GM21423 (cell line): ENCODE results near the gene COMMD3.
"Not testable (repeated sequence)": the region's sequence is repeated elsewhere in the genome, so short reads cannot be mapped to it uniquely, and the experiment has no call there.

Experiments used
- ATAC-seq: cut with Tn5 transposase; IDR thresholded peaks from one replicate; pipeline ENCODE4 v1.9.1; 2021; ENCODE audit warnings: mild to moderate bottlenecking, moderate library complexity; ENCODE audit not compliant: unreplicated experiment

COMMD3 gene

GRCh38 chr10:22338185-22338900 is 22.2 kb downstream of the COMMD3 start:
- no peak for ATAC-seq

DNA sequence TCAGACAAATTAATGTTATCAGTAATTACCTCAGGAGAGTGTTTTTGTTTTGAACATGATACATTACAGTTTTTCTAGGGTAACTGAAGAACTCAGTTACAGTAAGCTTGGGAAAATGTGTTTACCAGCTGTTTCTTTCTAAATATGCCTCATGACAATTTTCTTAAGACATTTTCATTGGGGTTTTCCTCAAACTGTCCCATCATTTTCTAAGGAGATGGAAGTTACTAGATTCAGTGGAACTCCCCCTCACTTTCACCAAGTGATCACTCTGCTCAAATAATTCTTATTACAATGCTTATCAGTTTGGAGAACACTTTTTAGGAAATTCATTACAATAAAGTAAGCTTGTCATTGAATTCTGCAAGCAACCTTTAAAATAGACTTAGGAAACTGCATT is 22.7 kb downstream of the COMMD3 start:
- ATAC-seq, result no peak

- ATAC-seq, result no peak
These were observed 23.7 kb downstream of the COMMD3 start for GRCh38 chr10:22339761-22340328.

- ATAC-seq, result peak; percentile 42
These were observed 24.4 kb downstream of the COMMD3 start for GRCh38 chr10:22340329-22341189.

- peak; percentile 11 for ATAC-seq
These were observed 25.2 kb downstream of the COMMD3 start for GRCh38 chr10:22341190-22341925.

DNA sequence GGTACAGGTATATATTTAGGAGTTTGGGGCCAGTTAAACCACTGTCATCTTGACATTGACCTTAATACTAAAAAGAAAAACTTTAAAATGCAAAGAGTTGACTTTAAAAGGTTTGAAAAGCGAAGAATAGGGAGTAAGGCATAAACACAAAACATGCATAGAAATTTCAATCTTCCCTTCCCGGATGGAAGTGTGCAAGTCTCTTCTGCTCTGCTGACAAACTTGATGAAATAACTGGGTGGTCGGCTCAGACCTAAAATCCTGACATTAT is 25.7 kb downstream of the COMMD3 start:
- ATAC-seq, result no peak

GRCh38 chr10:22342421-22342820 is 26.2 kb downstream of the COMMD3 start:
- no peak for ATAC-seq

DNA sequence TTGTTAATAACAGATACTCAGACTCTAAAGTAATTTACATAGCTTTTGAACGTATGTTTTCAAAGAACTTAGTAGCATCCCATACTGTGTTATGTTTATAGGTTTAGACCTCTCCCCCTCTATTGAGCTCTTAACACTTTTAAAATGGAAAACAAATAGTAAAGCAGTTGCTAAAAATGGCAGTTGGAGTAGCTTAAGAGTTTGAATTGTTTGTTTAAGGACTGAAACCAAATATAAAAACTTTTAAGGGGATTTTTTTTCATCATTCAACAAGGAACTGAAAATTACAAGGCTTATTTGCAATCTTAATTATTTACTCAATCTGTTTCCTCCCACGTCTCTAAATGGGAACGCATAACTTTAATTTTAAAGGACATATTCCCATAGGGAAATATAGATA is 27.5 kb downstream of the COMMD3 start:
- ATAC-seq, result no peak

- ATAC-seq, result no peak
These were observed 28.1 kb downstream of the COMMD3 start for GRCh38 chr10:22344249-22344648.

GRCh38 chr10:22344781-22345300 is 28.7 kb downstream of the COMMD3 start:
- ATAC-seq, result no peak

GRCh38 chr10:22345301-22346095 is 29.3 kb downstream of the COMMD3 start, which contains the start of gene SPAG6:
Gene SPAG6, plus strand, starts transcription at chr10:22345496. Its CDS starts 116 bp downstream, at chr10:22345612.
- no peak for ATAC-seq

DNA sequence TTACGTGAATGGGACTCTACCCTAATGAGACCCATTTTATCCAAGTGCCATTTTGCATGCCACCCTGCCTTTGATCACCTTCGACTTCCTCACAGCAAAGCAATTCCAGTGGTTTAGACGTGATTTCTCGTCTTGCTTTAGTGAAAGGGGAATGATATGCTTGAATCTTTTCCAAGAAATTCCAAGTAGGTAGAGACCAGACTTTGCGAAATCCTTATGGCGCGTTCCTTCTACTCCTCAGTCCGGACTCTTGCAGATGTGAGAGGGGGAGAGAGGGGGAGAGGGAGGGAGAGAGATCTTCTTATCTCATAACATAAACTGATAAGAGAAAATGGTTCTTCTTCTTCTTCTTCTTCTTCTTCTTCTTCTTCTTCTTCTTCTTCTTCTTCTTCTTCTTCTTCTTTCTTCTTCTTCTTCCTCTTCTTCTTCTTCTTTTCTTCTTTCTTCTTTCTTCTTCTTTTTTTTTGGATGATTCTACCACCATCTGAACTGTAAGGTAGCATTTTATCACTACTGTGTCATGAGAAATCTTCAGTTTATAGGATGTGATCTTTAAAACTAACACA is 30.0 kb downstream of the COMMD3 start:
- ATAC-seq, result no peak

- no peak for ATAC-seq
These were observed 33.6 kb downstream of the COMMD3 start for GRCh38 chr10:22349755-22350154.

DNA sequence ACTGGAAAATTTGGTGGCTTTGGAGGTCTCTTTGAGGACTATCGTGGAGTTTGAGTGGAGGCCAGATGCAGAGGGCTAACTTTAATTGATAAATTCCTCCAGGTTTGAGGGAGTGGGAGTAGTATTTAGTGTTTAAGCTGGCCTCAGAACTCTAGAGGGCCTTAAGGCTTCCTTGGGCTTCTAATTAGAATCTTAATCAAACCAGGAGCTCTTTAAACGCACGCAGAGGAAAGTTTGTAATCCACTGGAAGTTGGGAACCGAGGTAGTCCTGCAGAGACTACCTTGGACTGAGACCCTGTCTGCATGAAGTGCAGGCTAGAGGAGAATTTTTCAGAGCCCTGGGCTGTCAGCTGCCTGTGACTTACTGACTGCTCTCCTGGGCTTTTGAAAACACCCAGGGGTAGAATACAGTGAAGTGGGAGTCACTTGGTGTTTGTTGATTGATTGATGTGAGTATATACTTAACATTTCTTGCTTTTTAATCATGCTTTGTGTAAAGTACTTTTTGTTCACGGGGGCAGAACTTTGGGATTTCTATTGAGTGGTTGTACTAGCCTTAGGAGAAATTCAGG is 35.0 kb downstream of the COMMD3 start:
- no peak for ATAC-seq

DNA sequence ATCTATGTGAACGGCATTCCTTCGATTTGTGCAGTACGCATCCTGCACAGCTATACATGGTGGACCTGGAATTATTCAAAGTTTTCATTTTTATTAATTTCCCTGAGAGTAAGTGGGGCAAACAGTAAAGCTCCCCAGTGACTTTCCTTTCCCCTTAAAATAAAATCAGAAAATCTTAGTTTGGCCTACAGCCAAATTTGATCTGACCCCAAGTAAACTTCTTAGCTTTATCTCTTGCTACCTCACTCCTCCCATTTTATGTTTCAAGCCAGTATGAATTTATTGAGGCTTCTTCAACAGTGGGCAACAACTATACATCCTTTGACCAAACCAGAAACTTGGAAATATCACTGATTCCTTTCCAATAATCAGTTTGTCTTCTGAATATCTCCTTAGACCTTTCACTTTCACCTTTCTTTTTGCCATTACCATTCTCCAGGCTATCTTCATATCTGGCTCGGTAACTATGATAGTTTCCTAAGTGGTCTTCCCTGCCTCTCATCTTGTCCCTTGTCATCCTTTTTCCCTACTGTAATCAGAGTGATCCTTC is 40.2 kb downstream of the COMMD3 start:
- ATAC-seq, result no peak

DNA sequence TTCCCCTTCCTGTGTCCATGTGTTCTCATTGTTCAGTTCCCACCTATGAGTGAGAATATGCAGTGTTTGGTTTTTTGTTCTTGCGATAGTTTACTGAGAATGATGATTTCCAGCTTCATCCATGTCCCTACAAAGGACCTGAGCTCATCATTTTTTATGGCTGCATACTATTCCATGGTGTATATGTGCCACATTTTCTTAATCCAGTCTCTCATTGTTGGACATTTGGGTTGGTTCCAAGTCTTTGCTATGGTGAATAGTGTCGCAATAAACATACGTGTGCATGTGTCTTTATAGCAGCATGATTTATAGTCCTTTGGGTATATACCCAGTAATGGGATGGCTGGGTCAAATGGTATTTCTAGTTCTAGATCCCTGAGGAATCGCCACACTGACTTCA is 41.6 kb downstream of the COMMD3 start:
- not testable (repeated sequence) for ATAC-seq

GRCh38 chr10:22363305-22363704 is 47.1 kb downstream of the COMMD3 start:
- ATAC-seq, result no peak

- ATAC-seq, result no peak
These were observed 48.4 kb downstream of the COMMD3 start for GRCh38 chr10:22364407-22365140.

DNA sequence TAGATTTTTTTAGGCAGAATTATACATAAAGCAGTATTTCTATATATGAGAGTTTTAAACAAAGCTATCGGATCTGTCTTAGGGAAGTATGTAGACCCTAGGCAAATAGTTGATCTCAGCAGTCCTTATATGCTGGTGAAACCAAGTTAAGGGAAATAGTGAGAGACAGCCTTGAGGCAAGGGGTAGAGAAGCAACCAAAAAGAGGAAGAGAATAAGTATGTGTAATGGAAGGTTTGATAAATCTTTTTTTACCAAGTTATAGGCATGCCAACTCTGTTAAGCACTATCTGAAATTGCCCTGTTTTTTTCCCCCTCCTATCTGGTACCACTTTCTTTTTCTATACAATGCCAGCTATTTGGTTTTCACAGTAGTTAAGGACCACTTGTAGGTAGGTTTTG is 49.0 kb downstream of the COMMD3 start:
- peak; percentile 62 for ATAC-seq
